Measurements from ENCODE around the gene RALGAPA1.

DNA sequence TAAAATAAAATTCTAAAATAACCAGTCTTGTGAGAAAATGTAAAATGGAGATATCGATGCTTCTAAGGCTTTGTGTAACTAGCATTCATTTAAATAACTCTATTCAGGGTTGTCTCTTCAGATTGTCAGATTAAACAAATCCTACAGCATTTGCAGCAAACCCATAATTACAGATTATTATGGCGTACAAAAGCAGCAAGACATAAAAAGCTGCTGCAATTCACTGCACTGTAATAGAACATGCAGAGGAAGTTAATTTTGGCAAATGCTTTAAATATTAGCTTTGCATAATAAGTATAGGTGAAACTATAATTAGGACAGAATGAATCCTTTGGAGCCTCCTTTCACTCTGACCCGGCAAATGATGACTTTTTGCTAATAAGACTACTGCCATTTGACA is 176.8 kb downstream of the RALGAPA1 start:
- no peak for TF ChIP-seq POLR2A (IDR thresholded peaks at IDR 0.05; ENCODE audit: insufficient read depth in 1 of 2, low read depth in 2 of 2, low read length in 2 of 2)
- no peak for TF ChIP-seq EP300 (IDR thresholded peaks at IDR 0.05; ENCODE audit: low read depth in 2 of 2, low read length in 2 of 2)
- TF ChIP-seq EP300 (CRISPR knock-in tag; IDR thresholded peaks at IDR 0.05; ENCODE audit: borderline replicate concordance) = no peak
- TF ChIP-seq SUZ12 (IDR thresholded peaks at IDR 0.05; ENCODE audit: low read depth, low read length) = no peak
- no peak for TF ChIP-seq DNMT1 (CRISPR knock-in tag; IDR thresholded peaks at IDR 0.05)
